Effector memory CD8-positive, alpha-beta T cell (primary cell): ENCODE measurements around the gene ENTPD6.
"Not testable (repeated sequence)": the region's sequence is repeated elsewhere in the genome, so short reads cannot be mapped to it uniquely, and the experiment has no call there.

Experiments
- ATAC-seq: fragments of 150-1000 bp; cut with Tn5 transposase; replicated peaks from 2 replicates; pipeline ENCODE4 v1.10.0; 2021; ENCODE audit warnings: mild to moderate bottlenecking, moderate library complexity
- DNase-seq, 3 experiments: peaks; one replicate each; pipeline ENCODE4 v3.0.0; 2021
- H3K27ac Mint-ChIP-seq, 2 donors: one replicate each; pipeline ENCODE4 v1.8.0; 2022; ENCODE audit warnings: mild to moderate bottlenecking in 2 of 2, mixed read lengths in 2 of 2, moderate library complexity in 2 of 2
- H3K27me3 Mint-ChIP-seq, 2 donors: one replicate each; pipeline ENCODE4 v1.8.0; 2022; ENCODE audit warnings: mixed read lengths in 2 of 2
- H3K36me3 Mint-ChIP-seq: one replicate; pipeline ENCODE4 v1.8.0; 2022; ENCODE audit warnings: mild to moderate bottlenecking, moderate library complexity, mixed read lengths; ENCODE audit not compliant: insufficient read depth
- H3K4me1 Mint-ChIP-seq, 2 donors: one replicate each; pipeline ENCODE4 v1.8.0; 2022; ENCODE audit warnings: low read depth in 2 of 2, mixed read lengths in 2 of 2
- H3K4me3 Mint-ChIP-seq, 2 donors: one replicate each; pipeline ENCODE4 v1.8.0; 2022; ENCODE audit warnings: mild to moderate bottlenecking in 2 of 2, mixed read lengths in 2 of 2, moderate library complexity in 2 of 2
- H3K9me3 Mint-ChIP-seq, 2 donors: one replicate each; pipeline ENCODE4 v1.8.0; 2022; ENCODE audit warnings: mixed read lengths in 2 of 2

ENTPD6 gene

DNA sequence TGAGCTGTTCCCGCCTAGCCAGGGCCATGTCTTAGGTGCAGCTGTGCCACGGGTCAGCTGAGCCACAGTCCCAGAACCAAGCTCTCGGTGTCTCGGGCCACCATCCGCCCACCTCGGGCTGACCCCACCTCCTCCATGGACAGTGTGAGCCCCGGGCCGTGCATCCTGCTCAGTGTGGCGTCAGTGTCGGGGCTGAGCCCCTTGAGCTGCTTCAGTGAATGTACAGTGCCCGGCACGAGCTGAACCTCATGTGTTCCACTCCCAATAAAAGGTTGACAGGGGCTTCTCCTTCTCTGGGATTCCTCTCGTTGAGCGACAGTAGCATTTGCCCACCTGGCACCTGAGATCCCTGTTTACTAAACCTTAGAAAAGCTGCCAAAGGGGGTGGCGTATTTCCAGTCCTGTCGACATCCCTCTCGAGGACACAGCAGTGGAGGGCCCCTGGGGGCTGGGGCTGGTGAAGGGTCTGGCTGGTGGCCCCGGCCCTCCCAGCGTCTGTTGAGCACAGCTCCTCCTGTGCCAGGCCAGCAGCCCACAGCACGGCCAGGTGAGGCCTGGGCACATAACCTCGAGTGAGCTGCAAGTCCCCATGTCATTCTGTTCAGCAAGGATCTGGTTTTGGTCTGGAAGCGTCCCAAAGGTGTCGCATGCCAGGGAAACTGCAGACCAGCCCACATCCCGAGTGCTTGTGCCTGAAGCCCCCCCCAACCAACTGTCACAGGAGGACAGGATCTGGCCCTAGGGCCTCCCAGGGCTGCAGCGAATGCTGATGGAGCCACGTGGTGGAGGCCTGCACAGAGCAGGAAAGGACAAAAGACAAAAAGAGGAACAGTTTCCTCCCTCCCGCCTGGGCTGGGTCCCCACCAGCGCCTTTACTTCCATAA is 31.2 kb downstream of the ENTPD6 start:
- Mint-ChIP-seq H3K4me3 (no peak overlapping the region), H3K27me3 (no peaks in the 10 kb centered on the region), H3K36me3 (peaks cover 6% of the 10 kb centered on the region), H3K4me1 (no peaks in the 10 kb centered on the region), H3K9me3 (no peaks in the 10 kb centered on the region), H3K27ac (no peak overlapping the region)
- ATAC-seq (no peak), DNase-seq (no peak)

GRCh38 chr20:25227317-25227831 is 31.9 kb downstream of the ENTPD6 start:
- H3K27me3 Mint-ChIP-seq, result no peaks in the 10 kb centered on the region
- no peaks in the 10 kb centered on the region for H3K4me1 Mint-ChIP-seq
- H3K9me3 Mint-ChIP-seq, result no peaks in the 10 kb centered on the region
- peaks cover 10% of the 10 kb centered on the region for H3K36me3 Mint-ChIP-seq
- no peak overlapping the region for H3K4me3 Mint-ChIP-seq
- no peak for DNase-seq
- H3K27ac Mint-ChIP-seq, result no peak overlapping the region
- ATAC-seq, result no peak

- no peak for DNase-seq
- Mint-ChIP-seq H3K36me3 (peaks cover 10% of the 10 kb centered on the region), H3K4me1 (no peaks in the 10 kb centered on the region), H3K9me3 (no peaks in the 10 kb centered on the region), H3K27me3 (peaks cover 8 to 13% of the 10 kb centered on the region in 2 donors), H3K27ac (no peak overlapping the region), H3K4me3 (no peak overlapping the region)
- ATAC-seq, result no peak
Measured at GRCh38 chr20:25229486-25230165, 34.1 kb downstream of the ENTPD6 start.

- DNase-seq (no peak), ATAC-seq (no peak)
- H3K27ac Mint-ChIP-seq, result no peak overlapping the region
- peaks cover 13 to 18% of the 10 kb centered on the region in 2 donors for H3K27me3 Mint-ChIP-seq
- no peaks in the 10 kb centered on the region for H3K4me1 Mint-ChIP-seq
- no peak overlapping the region for H3K4me3 Mint-ChIP-seq
- H3K9me3 Mint-ChIP-seq, result no peaks in the 10 kb centered on the region
- peaks cover 10% of the 10 kb centered on the region for H3K36me3 Mint-ChIP-seq
Measured at GRCh38 chr20:25230166-25230831, 34.8 kb downstream of the ENTPD6 start.

DNA sequence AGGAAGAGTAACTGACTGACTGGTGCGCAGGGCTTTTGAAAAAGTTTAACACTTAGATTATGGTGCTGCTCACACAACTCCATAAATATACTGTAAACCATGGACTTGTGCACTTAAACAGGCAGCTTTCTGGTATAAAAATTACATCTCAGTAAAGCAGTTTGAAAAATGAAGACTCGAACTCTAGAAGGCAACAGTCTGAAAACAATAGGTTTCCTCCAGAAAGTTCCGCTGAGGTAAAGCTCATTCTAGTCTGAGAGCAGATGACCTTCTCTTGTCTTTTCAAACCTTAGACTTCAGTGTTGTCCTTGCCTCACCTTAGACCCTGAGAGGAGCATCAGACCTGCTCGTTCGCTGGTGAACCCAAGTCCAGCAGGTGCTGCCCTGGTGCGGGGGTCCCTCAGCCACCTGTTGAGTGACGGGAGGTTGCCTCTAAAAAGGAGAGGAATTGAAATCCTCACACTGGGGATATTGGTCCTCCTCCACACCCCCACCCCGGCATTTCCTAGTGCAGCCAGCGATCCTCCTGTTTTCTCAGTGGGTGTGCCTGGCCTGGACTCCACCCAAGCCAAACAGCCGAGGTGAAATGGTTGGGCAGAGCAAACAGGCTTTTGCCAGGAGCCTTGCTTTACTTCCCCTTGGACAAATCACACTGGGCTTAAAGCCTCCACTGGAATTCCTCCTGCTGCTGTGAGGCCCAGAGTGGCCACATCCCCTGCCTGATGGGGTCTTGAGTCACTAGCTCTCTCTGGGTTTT is 37.7 kb downstream of the ENTPD6 start:
- Mint-ChIP-seq H3K27ac (no peak overlapping the region), H3K4me3 (no peak overlapping the region), H3K36me3 (peaks cover 8% of the 10 kb centered on the region), H3K4me1 (peaks cover 6 to 7% of the 10 kb centered on the region in 2 donors), H3K9me3 (no peaks in the 10 kb centered on the region), H3K27me3 (peaks cover 33 to 45% of the 10 kb centered on the region in 2 donors)
- ATAC-seq, result no peak
- no peak for DNase-seq

GRCh38 chr20:25234009-25234849 is 38.7 kb downstream of the ENTPD6 start:
- not testable (repeated sequence) for H3K4me1 Mint-ChIP-seq, H3K27ac Mint-ChIP-seq, H3K9me3 Mint-ChIP-seq, DNase-seq, H3K4me3 Mint-ChIP-seq, H3K36me3 Mint-ChIP-seq, ATAC-seq
- peaks cover 42 to 55% of the 10 kb centered on the region in 2 donors for H3K27me3 Mint-ChIP-seq

DNA sequence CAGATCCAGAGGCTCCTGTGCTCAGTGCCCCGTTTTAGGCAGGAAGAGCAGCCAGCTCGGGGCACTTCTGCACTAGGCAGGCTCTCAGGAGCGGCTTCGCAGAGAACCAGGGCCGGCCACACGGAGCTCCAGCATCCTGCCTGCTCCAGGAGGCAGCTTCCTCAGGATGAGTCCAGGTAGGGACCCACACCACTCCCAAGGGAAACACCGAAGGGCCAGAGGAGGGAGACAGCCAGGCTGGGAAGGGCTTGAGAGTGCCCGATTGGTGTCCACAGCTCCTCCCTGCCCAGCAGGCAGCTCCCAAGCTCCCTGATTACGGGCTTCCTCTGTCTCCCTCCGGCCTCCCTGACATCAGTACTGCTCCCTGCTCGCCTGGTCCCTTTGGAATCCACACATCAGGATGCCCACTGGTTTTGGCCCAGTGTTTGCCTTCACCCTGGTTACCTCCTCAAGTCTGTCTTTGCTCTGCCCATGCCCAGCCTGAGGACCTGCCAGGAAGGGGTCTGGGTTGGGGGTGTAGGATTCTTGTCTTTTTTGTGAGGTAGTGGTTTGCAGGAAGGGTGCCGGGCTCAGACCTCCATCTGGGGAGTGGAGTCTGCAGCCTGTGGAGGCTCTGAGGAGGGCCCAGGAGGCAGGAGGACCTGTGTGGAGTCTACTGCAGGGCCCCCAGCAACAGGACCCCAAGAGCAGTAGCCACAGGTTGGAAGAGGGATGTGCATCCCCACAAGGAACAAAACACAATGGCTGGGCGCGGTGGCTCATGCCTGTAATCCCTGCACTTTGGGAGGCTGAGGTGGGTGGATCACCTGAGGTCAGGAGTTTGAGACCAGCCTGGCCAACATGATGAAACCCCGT is 41.2 kb downstream of the ENTPD6 start:
- no peak for ATAC-seq
- DNase-seq, result no peak
- Mint-ChIP-seq H3K4me3 (no peak overlapping the region), H3K27me3 (peaks cover 44 to 71% of the 10 kb centered on the region in 2 donors), H3K4me1 (peaks cover 7 to 8% of the 10 kb centered on the region in 2 donors), H3K9me3 (no peaks in the 10 kb centered on the region), H3K27ac (no peak overlapping the region), H3K36me3 (peaks cover 4% of the 10 kb centered on the region)

DNA sequence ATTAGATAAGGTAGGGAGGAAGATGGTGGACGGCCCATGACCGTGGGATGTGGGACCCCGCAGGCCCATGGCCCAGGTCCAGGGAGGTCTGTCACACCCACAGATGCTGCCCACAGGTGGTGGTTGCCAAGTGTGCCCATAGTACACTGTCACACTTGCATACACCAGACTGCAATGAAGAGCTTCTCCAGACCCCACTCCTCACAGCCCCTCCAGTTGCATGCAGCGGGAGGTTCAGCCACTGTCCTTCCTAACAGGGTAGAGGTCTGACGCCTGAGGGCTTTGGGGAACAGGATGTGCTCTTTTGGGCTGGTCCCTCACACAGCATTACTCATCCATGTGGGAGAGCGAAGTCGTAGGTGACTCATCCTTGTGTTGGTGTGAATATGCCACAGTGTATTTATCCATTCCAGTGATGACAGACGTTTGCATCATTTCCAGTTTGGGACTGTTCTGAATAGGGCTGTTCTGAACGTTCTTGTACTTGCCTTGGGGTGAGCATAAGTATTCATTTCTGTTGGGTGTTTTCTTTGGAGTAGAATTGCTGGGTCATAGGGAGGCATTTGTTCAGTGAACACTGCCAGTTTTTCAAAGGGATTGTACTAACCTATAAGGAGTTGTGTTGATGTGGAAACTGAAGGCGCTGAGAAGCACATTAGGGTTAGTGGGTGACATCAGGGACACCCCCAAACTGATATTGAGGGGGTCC is 42.3 kb downstream of the ENTPD6 start:
- Mint-ChIP-seq H3K9me3 (no peaks in the 10 kb centered on the region), H3K36me3 (no peaks in the 10 kb centered on the region), H3K27ac (no peak overlapping the region), H3K27me3 (peaks cover 52 to 82% of the 10 kb centered on the region in 2 donors), H3K4me1 (peaks cover 7 to 8% of the 10 kb centered on the region in 2 donors), H3K4me3 (no peak overlapping the region)
- peak; percentile 65 for ATAC-seq
- no peak for DNase-seq

DNA sequence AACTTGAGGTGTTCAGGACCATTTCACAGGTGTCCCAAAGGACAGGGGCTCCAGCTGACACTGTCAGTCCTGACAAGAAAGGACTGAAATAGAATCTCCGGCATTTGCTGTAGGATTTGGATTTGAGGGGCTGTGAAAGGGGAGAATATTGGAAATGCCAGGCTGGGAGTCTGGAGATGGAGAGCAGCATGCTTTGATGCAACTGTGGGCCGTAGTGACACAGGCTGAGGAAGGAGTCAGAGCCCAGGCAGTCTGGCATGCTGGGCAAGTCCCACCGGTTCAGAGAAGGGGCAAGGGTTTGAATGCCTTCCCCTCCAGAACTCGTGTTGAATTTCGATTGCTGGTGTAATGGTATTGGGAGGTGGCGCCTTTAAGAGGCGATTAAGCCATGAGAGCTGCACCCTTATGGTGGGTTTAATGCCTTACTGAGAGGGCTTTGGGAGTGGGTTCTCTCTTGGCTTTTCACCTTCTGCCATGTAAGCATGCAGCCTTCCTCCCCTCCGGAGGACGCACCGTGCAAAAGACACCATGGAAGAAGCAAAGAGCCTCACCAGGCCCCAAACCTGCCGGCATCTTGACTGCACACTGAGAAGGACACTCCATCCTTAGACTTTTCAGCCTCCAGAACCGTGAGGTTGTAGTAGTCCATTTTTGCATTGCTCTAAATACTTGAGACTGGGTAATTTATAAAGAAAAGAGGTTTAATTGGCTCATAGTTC is 43.0 kb downstream of the ENTPD6 start:
- H3K27ac Mint-ChIP-seq, result no peak overlapping the region
- H3K27me3 Mint-ChIP-seq, result peaks cover 52 to 86% of the 10 kb centered on the region in 2 donors
- H3K4me1 Mint-ChIP-seq, result peaks cover 7 to 8% of the 10 kb centered on the region in 2 donors
- no peaks in the 10 kb centered on the region for H3K36me3 Mint-ChIP-seq
- no peaks in the 10 kb centered on the region for H3K9me3 Mint-ChIP-seq
- ATAC-seq (no peak), DNase-seq (no peak)
- no peak overlapping the region for H3K4me3 Mint-ChIP-seq

DNA sequence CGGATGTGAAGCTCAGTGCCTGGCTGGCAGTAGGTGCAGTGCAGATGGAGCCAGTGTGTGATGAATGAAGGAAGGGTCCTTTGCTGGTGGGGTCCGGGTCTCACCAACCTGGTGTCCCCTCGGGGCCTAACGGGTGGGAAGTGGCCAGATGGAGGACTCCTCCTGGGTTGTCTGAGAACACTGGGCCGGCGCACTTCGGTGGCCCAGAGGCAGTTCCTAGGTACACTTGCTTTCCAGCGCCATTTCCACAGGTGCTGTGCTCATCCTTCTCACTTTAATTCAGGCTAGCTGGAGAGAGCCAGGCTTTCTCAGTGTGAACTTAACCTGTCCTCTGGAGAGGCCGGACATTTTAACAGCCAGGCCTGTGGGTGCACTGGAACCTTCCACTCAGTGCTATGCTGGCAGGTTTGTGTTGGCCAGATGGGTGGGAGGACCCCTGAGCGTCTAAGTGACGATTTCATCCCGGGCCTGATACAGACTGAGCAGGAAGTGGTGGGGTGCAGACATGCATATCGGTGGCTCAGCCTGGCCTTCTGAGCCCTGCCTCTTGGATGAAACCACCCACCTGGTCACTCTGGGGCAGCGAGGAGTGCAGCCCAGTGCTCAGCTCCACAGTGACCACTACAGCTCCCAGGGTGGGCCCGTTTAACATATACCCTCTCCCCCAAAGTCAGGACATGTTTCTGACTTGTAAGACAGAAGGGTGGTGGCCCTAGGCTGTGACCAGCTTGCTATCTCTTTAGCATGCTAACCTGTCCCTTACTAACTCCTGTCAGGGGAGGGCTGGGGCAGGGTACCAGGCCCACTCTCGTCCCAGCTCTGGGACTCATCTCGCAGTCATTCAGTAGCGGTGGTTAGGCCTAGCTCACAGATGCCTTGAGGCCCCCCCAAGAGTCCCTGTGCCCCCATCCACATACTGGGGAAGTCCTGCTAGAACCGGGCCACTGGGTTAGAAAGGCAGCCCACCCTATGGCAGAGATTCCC is 44.2 kb downstream of the ENTPD6 start:
- Mint-ChIP-seq H3K9me3 (no peaks in the 10 kb centered on the region), H3K4me3 (no peak overlapping the region), H3K27ac (no peak overlapping the region), H3K36me3 (no peaks in the 10 kb centered on the region), H3K27me3 (peaks cover 44 to 78% of the 10 kb centered on the region in 2 donors), H3K4me1 (peaks cover 7 to 8% of the 10 kb centered on the region in 2 donors)
- ATAC-seq (no peak), DNase-seq (no peak)
